Measurements from ENCODE around the gene PIK3CD. TPM values are rescaled to one million over a fixed set of nuclear protein-coding genes. Genes with fewer than 3 reads are reported as not detected.

Gene PIK3CD
- total and polyA plus RNA-seq, 10 of the 15 experiments (the other 5 are each of a cell fraction or from before 2014, with no cell fraction given), result 7.0 to 101 (median 51.1) TPM

DNA sequence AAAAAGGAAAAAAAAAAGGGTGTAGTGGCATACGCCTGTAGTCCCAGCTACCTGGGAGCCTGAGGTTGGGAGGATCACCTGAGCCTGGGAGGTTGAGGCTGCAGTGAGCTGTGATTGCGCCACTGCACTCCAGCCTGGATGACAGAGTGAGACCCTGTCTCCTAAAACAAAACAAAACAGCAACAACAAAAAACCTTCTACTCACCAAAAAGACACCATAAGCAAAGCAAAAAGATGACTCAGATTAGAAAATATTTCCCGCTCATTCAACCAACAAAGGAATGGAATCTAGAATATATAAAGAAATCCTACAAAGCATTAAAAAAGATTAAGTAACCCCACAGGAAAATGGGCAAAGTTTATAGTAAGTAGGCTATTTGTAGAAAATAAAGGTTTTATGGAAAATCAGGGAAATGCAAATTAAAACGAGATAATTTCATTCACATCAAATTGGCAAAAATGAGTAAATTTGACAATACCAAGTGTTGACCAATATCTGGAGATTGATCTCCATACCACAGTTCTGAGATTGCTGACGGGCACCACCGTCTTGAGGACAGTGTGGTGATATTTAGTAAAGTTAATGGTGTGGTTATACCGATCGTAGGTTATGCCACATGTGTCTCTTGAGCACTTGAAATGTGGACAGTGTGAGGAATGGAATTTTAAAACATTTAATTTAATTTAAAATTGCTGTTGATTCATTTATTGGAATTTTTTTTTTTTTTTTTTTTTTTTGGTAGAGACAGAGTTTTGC is 54.0 kb downstream of the PIK3CD start:
- TF ChIP-seq, protein P1, sequence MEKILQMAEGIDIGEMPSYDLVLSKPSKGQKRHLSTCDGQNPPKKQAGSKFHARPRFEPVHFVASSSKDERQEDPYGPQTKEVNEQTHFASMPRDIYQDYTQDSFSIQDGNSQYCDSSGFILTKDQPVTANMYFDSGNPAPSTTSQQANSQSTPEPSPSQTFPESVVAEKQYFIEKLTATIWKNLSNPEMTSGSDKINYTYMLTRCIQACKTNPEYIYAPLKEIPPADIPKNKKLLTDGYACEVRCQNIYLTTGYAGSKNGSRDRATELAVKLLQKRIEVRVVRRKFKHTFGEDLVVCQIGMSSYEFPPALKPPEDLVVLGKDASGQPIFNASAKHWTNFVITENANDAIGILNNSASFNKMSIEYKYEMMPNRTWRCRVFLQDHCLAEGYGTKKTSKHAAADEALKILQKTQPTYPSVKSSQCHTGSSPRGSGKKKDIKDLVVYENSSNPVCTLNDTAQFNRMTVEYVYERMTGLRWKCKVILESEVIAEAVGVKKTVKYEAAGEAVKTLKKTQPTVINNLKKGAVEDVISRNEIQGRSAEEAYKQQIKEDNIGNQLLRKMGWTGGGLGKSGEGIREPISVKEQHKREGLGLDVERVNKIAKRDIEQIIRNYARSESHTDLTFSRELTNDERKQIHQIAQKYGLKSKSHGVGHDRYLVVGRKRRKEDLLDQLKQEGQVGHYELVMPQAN (conservative IDR thresholded peaks at IDR 0.05), result no peak
- no peak for TF ChIP-seq ATF3 (IDR thresholded peaks at IDR 0.05; ENCODE audit: borderline replicate concordance, extremely low read depth, low read depth, low read length)
- TF ChIP-seq BCL3 (IDR thresholded peaks at IDR 0.05; ENCODE audit: borderline replicate concordance, insufficient read depth, low read depth, low read length, poor library complexity, severe bottlenecking), result peak; percentile 31
- intact Hi-C loops (cut with micrococcal nuclease; ENCODE audit: unreplicated experiment), result no loop called here
- ATAC-seq, result no peak
- no peak for FAIRE-seq
- no peak for DNase-seq (ENCODE audit: low read depth, low spot score)
- Histone ChIP-seq H3K36me3 (ENCODE audit: control insufficient read depth in 2 of 2, insufficient read depth in 2 of 2, low read length in 1 of 2) (peaks cover 10 to 18% of the 10 kb centered on the region in 2 experiments), H4K20me1 (ENCODE audit: control insufficient read depth, insufficient read depth) (no peaks in the 10 kb centered on the region), H3K9ac (ENCODE audit: control insufficient read depth, insufficient read depth, low read length) (no peak overlapping the region), H3K79me2 (ENCODE audit: control insufficient read depth, insufficient read depth, low read length) (peaks cover 34% of the 10 kb centered on the region), H3K4me3 (no peak overlapping the region), H3K9me3 (replicated peaks; ENCODE audit: control insufficient read depth, insufficient read depth, low read length) (peaks cover 12% of the 10 kb centered on the region), H3K27ac (ENCODE audit: control insufficient read depth, insufficient read depth) (no peak overlapping the region), H3K27me3 (replicated peaks in 1 of 2; ENCODE audit: control insufficient read depth in 2 of 2, insufficient read depth in 2 of 2, low read length in 1 of 2) (no peaks in the 10 kb centered on the region), H3K4me1 (ENCODE audit: control insufficient read depth, insufficient read depth, low read length) (peaks cover 16% of the 10 kb centered on the region), H2AFZ (ENCODE audit: control insufficient read depth, low read depth, low read length) (no peak overlapping the region), H3K4me2 (ENCODE audit: control insufficient read depth, insufficient read depth) (no peak overlapping the region)
- BruUV-seq (replicated peaks), result TSS peak; percentile 28
- 66% methylated on average over 8 of the region's 8 CpGs for WGBS (ENCODE audit: insufficient coverage, insufficient replicate concordance, low lambda C conversion rate, missing lambda C conversion rate)
- in situ Hi-C loops (cut with MboI), result no loop called here
- ChIA-PET SMC1A (ENCODE audit: uncharacterized antibody, unreplicated experiment) (no interaction called here), CTCF (interaction anchor here (1.4 to 6.2 kb wide), 2 partner anchors 52 to 78 kb away, joined by 3 to 34 read pairs; no protein-coding TSS in a partner anchor), POLR2A (no interaction called here), RAD21 (ENCODE audit: unreplicated experiment) (no interaction called here)
